ENCODE data around the gene CTNNA1.

GRCh38 chr5:138807182-138807581 is 54.0 kb downstream of the CTNNA1 start:
- TF ChIP-seq CTCF (IDR thresholded peaks at IDR 0.05) = no peak
- no peak for TF ChIP-seq POLR2A (IDR thresholded peaks at IDR 0.05)

Data from right lobe of liver (tissue), 4 donors.